NCI-H460 (cell line): ENCODE results near the gene PLTP. TPM values are rescaled to one million over a fixed set of nuclear protein-coding genes. Genes with fewer than 3 reads are reported as not detected.

Source experiments
- DNase-seq: peaks from one replicate; pipeline ENCODE4 v3.0.0-alpha.2; 2016; ENCODE audit warnings: low read depth; ENCODE audit errors: extremely low read depth
- total RNA-seq: library from RNA; depleted of rRNA; stranded (reverse); fragments of >200 nt; shearing (Covaris generic); gene quantifications from 2 replicates; pipeline ENCODE4 v1.2.3, GENCODE V29; 2014; rRNA removed

PLTP gene
- total RNA-seq, 1 experiment from 2014 or later: 116 TPM

- DNase-seq: no peak
Measured at GRCh38 chr20:45851501-45851900, 60.5 kb downstream of the PLTP start.

GRCh38 chr20:45850926-45851325 is 61.0 kb downstream of the PLTP start:
- DNase-seq: no peak

- DNase-seq: no peak
Measured at GRCh38 chr20:45850238-45850637, 61.7 kb downstream of the PLTP start.

GRCh38 chr20:45848969-45849582 is 62.9 kb downstream of the PLTP start:
- no peak for DNase-seq

Other genes starting within 250 kb of the PLTP start
- gene WFDC11, start 241.9 kb downstream of the PLTP start, total RNA-seq: not detected in 2 replicates
- gene WFDC13, start 210.1 kb downstream of the PLTP start, total RNA-seq: not detected in 2 replicates
- not detected in 2 replicates for gene WFDC10B, start 207.1 kb downstream of the PLTP start, total RNA-seq
- not detected in 2 replicates for gene SPINT4, start 189.8 kb downstream of the PLTP start, total RNA-seq
- 0.40 and 0.58 TPM in 2 replicates for gene WFDC3, start 120.3 kb downstream of the PLTP start, total RNA-seq
- 29.3 and 35.0 TPM in 2 replicates for gene DNTTIP1, start 120.2 kb downstream of the PLTP start, total RNA-seq
- gene UBE2C, start 99.5 kb downstream of the PLTP start, total RNA-seq: 179 and 182 TPM in 2 replicates
- 0.15 TPM in 1 of 2 replicates, not detected in the other for gene TNNC2, start 84.8 kb downstream of the PLTP start, total RNA-seq
- gene SNX21, start 78.4 kb downstream of the PLTP start, total RNA-seq: 13.1 and 13.3 TPM in 2 replicates
- 21.1 and 21.6 TPM in 2 replicates for gene ACOT8, start 54.8 kb downstream of the PLTP start, total RNA-seq
- 1.6 TPM in 2 replicates for gene ZSWIM3, start 54.5 kb downstream of the PLTP start, total RNA-seq
- gene ZSWIM1, start 30.9 kb downstream of the PLTP start, total RNA-seq: 11.2 and 11.4 TPM in 2 replicates
- 0.75 TPM in 1 of 2 replicates, not detected in the other for gene SPATA25, start 24.5 kb downstream of the PLTP start, total RNA-seq
- gene NEURL2, start 20.9 kb downstream of the PLTP start, total RNA-seq: 1.4 and 1.5 TPM in 2 replicates
- gene CTSA, start 20.8 kb downstream of the PLTP start, total RNA-seq: 80.3 and 81.6 TPM in 2 replicates
- 10.7 and 13.2 TPM in 2 replicates for gene PCIF1, start 22.5 kb upstream of the PLTP start, total RNA-seq
- 13.8 and 16.3 TPM in 2 replicates for gene ZNF335, start 60.0 kb upstream of the PLTP start, total RNA-seq
- gene MMP9, start 96.8 kb upstream of the PLTP start, total RNA-seq: not detected in 2 replicates
- not detected in 2 replicates for gene SLC12A5, start 117.1 kb upstream of the PLTP start, total RNA-seq
- gene NCOA5, start 177.8 kb upstream of the PLTP start, total RNA-seq: 15.8 and 19.1 TPM in 2 replicates
- gene CD40, start 206.2 kb upstream of the PLTP start, total RNA-seq: 4.2 and 4.7 TPM in 2 replicates